ENCODE measurements around the gene SPAG16.
"Not testable (repeated sequence)": the region's sequence is repeated elsewhere in the genome, so short reads cannot be mapped to it uniquely, and the experiment has no call there.

The SPAG16 gene

GRCh38 chr2:214006601-214007000 is 722.3 kb downstream of the SPAG16 start:
- DNase-seq (ENCODE audit: low spot score) = no peak

GRCh38 chr2:214011676-214012075 is 727.4 kb downstream of the SPAG16 start:
- DNase-seq (ENCODE audit: low spot score) = no peak

GRCh38 chr2:214014551-214015220 is 730.4 kb downstream of the SPAG16 start:
- no peak for DNase-seq (ENCODE audit: low spot score)

GRCh38 chr2:214019229-214019972 is 735.1 kb downstream of the SPAG16 start:
- no peak for DNase-seq (ENCODE audit: low spot score)

GRCh38 chr2:214019973-214020345 is 735.7 kb downstream of the SPAG16 start:
- DNase-seq (ENCODE audit: low spot score) = no peak

- DNase-seq (ENCODE audit: low spot score) = no peak
These were observed 744.9 kb downstream of the SPAG16 start for GRCh38 chr2:214029190-214029589.

GRCh38 chr2:214031566-214031965 is 747.3 kb downstream of the SPAG16 start:
- no peak for DNase-seq (ENCODE audit: low spot score)

GRCh38 chr2:214034417-214034816 is 750.2 kb downstream of the SPAG16 start:
- no peak for DNase-seq (ENCODE audit: low spot score)

GRCh38 chr2:214035091-214035852 is 751.0 kb downstream of the SPAG16 start:
- DNase-seq (ENCODE audit: low spot score) = no peak

- DNase-seq (ENCODE audit: low spot score) = no peak
These were observed 751.7 kb downstream of the SPAG16 start for GRCh38 chr2:214035921-214036320.

GRCh38 chr2:214038186-214038585 is 753.9 kb downstream of the SPAG16 start:
- DNase-seq (ENCODE audit: low spot score) = no peak

GRCh38 chr2:214050731-214051130 is 766.5 kb downstream of the SPAG16 start:
- no peak for DNase-seq (ENCODE audit: low spot score)

GRCh38 chr2:214051585-214051984 is 767.3 kb downstream of the SPAG16 start:
- no peak for DNase-seq (ENCODE audit: low spot score)

GRCh38 chr2:214052235-214052634 is 768.0 kb downstream of the SPAG16 start:
- no peak for DNase-seq (ENCODE audit: low spot score)

- no peak for DNase-seq (ENCODE audit: low spot score)
These were observed 773.7 kb downstream of the SPAG16 start for GRCh38 chr2:214057986-214058385.

GRCh38 chr2:214062279-214062678 is 778.0 kb downstream of the SPAG16 start:
- DNase-seq (ENCODE audit: low spot score) = not testable (repeated sequence)

GRCh38 chr2:214064471-214064870 is 780.2 kb downstream of the SPAG16 start:
- no peak for DNase-seq (ENCODE audit: low spot score)

- DNase-seq (ENCODE audit: low spot score) = no peak
These were observed 782.6 kb downstream of the SPAG16 start for GRCh38 chr2:214066862-214067261.

GRCh38 chr2:214069254-214069653 is 785.0 kb downstream of the SPAG16 start:
- DNase-seq (ENCODE audit: low spot score) = peak; percentile 63

- no peak for DNase-seq (ENCODE audit: low spot score)
These were observed 791.2 kb downstream of the SPAG16 start for GRCh38 chr2:214075456-214075855.

- DNase-seq (ENCODE audit: low spot score) = no peak
These were observed 792.3 kb downstream of the SPAG16 start for GRCh38 chr2:214076527-214076926.

GRCh38 chr2:214077727-214078126 is 793.5 kb downstream of the SPAG16 start:
- DNase-seq (ENCODE audit: low spot score) = no peak

GRCh38 chr2:214079032-214079431 is 794.8 kb downstream of the SPAG16 start:
- DNase-seq (ENCODE audit: low spot score) = no peak
